ENCODE results near the gene MOSPD2.

DNA sequence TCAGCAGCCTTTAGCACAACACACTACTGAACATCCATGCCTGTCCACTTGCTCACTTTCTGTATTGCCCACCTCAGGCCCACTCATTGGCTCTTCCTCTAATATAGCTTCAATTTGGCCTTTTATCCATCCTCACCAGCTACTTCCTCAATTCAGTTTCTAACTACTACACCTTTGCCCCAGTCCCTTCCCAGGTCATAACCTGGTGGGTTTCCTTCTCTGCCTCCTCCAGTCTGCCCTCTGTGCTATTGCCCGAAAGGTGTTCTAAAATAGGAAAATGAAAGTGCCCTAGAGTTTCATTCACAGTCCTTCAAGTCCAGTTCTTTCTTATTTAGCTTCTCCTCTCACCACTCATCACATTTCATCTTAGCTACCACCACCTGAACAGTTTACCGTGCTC lies 23.1 kb downstream of the MOSPD2 start:
- no peak for TF ChIP-seq POLR2AphosphoS5 (IDR thresholded peaks at IDR 0.05; ENCODE audit: low read depth, low read length)
- no peak for TF ChIP-seq POLR2A (IDR thresholded peaks at IDR 0.05; ENCODE audit: low read depth, low read length)

Measured in GM12891 (cell line).